Lung microvascular endothelial cell (primary cell): ENCODE data around the gene IMMT. TPM values are rescaled to one million over a fixed set of nuclear protein-coding genes. Genes with fewer than 3 reads are reported as not detected.

ENCODE experiments used
- total RNA-seq: library from RNA; depleted of rRNA; stranded (reverse); fragments of >200 nt; gene quantifications from 2 replicates; pipeline ENCODE4 v1.2.1, GENCODE V29; 2014

IMMT gene
- total RNA-seq, 1 donor from 2014 or later = 33.7 TPM

Other genes with a start within 250 kb of the IMMT start
- gene POLR1A, start 89.6 kb downstream of the IMMT start, total RNA-seq = 7.6 and 8.7 TPM in 2 replicates
- gene PTCD3, start 89.2 kb downstream of the IMMT start, total RNA-seq = 29.4 and 58.9 TPM in 2 replicates
- 24.0 and 25.6 TPM in 2 replicates for gene MRPL35, start 4.0 kb upstream of the IMMT start, total RNA-seq
- 4.8 and 14.5 TPM in 2 replicates for gene REEP1, start 142.2 kb upstream of the IMMT start, total RNA-seq
- gene KDM3A, start 245.9 kb upstream of the IMMT start, total RNA-seq = 15.5 and 26.0 TPM in 2 replicates